ENCODE measurements around the gene NWD2. TPM values are rescaled to one million over a fixed set of nuclear protein-coding genes. Genes with fewer than 3 reads are reported as not detected.

Gene NWD2
- total RNA-seq, 1 donor: not detected

DNA sequence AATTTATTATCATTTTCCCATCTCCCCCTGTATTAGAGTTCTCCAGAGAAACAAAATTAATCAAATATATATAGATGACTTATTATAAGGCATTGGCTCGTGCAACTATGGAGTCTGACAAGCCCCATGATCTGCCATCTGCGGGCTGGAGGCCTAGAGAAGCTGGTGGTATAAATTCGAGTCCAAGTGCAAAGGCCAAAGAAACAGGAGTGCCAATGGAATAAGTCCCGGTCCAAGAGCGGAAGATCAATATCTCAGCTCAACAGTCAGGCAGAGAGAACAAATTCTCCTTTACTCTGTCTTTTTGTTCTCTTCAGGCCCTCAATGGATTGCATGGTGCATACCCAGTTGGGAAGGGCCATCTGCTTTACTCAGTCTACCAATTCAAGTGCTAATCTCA, 178.8 kb downstream of the NWD2 start:
- H3K4me3 ChIP-seq (ENCODE audit: low read depth, low read length): no peak overlapping the region
- TF ChIP-seq, protein P1, sequence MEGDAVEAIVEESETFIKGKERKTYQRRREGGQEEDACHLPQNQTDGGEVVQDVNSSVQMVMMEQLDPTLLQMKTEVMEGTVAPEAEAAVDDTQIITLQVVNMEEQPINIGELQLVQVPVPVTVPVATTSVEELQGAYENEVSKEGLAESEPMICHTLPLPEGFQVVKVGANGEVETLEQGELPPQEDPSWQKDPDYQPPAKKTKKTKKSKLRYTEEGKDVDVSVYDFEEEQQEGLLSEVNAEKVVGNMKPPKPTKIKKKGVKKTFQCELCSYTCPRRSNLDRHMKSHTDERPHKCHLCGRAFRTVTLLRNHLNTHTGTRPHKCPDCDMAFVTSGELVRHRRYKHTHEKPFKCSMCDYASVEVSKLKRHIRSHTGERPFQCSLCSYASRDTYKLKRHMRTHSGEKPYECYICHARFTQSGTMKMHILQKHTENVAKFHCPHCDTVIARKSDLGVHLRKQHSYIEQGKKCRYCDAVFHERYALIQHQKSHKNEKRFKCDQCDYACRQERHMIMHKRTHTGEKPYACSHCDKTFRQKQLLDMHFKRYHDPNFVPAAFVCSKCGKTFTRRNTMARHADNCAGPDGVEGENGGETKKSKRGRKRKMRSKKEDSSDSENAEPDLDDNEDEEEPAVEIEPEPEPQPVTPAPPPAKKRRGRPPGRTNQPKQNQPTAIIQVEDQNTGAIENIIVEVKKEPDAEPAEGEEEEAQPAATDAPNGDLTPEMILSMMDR (IDR thresholded peaks at IDR 0.05; ENCODE audit: insufficient read depth, low read depth, low read length): no peak
- DNase-seq (ENCODE audit: low read depth): no peak

DNA sequence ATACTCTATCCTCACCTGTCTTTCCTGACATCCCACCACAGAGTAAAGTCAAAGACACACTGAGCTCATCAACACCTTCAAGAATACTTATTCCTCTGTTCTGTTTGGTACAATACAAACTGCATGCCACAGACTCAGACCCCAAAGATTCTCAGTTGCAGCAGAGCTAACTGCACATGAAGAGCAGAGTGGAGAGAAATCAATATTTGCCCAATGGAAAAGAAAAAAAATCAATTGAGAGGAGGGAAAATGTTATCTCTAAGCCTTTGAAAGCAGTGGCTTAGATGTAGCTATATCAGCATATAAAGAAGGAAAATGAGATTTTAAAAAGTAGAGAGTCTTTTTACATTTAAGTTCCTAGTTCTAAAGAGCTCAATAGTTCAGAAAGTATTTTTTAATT, 180.2 kb downstream of the NWD2 start:
- DNase-seq (ENCODE audit: low read depth): no peak
- TF ChIP-seq, protein P1 (IDR thresholded peaks at IDR 0.05; ENCODE audit: insufficient read depth, low read depth, low read length): no peak
- H3K4me3 ChIP-seq (ENCODE audit: low read depth, low read length): no peak overlapping the region

DNA sequence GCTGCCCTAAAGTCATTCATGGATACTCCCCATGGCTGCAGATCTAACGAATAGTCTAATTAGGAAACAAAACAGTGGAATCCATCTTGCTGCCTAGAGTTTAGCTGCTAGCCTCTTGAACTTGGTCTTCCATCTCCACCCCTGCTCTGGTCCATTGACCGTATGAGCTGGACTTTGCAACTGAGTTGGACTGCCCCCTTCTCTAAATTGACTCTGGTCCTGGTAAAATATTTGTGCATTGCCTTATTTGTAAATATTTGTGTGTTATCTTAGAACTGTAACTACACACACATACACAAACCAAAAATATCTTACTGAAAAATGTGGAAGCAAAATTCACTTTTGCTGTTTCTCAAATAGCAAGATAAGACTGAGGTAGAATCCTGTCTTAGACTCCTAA, 181.3 kb downstream of the NWD2 start:
- no peak for DNase-seq (ENCODE audit: low read depth)
- H3K4me3 ChIP-seq (ENCODE audit: low read depth, low read length): no peak overlapping the region
- TF ChIP-seq, protein P1 (IDR thresholded peaks at IDR 0.05; ENCODE audit: insufficient read depth, low read depth, low read length): no peak

DNA sequence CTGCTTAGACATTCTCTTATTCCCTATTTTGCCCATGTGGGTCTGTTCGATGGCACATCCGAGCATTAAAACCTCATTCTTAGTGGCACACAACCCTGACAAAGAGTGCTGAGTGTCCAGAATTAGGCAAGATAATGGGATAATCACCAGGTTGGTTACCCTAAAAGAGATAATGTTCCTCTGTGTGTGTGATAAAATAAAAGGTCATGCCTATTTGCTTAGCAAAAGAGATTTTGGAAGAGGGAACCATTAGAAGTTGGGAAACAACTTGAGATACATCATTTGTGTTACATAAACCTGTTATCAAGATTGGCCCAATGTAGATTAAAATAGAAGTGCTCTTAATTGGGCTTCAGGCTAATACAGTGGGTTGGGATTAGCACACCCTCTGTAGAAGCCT, 182.7 kb downstream of the NWD2 start:
- no peak for DNase-seq (ENCODE audit: low read depth)
- H3K4me3 ChIP-seq (ENCODE audit: low read depth, low read length): no peak overlapping the region
- TF ChIP-seq, protein P1 (IDR thresholded peaks at IDR 0.05; ENCODE audit: insufficient read depth, low read depth, low read length): no peak

DNA sequence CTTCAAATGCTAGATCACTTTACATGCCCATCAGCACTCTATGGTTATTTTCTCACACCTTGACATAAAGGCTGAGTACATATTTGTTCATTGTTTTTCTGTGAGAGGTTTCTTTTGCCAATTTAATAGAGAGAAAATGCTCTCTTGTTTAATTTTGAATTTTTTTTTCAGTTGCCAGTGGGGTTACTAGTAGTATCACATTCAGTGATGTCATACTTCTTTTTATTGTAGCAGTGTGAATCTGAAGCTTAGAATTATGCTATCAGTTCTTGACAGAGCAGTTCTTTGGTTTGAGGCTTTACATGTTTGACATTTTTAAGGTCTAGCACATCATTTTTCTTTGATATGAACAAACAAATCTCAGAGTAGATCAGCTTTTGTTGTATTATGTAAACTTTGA, 185.4 kb downstream of the NWD2 start:
- TF ChIP-seq, protein P1 (IDR thresholded peaks at IDR 0.05; ENCODE audit: insufficient read depth, low read depth, low read length): no peak

DNA sequence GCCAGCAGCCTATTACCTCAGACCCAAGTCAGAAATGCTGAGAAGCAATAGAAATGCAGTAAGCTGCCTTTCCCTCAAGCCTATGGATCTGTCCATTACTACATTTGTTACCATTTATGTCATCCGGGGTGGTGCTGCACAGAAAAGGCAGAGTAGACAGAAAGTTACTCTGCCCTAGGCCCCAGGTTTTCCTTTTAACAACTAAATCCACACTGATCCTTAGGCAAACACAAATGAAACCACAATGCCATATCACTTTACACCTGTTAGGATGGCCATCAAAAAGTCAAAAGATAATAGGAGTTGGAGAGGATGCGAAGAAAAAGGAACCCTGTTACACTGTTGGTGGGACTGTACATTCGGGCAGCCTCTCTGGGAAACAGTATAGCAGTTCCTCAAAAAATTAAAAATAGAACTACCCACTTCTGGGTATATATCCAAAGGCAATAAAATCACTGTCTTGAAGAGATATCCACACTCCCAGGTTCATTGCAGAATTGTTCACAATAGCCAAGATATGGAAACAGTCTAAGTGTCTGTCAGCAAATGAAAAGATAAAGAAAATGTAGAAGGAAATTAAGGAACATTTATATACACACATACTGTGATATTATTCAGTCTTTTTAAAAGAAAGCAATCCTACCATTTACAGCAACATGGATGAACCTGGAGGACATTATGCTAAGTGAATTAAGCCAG, 186.3 kb downstream of the NWD2 start:
- DNase-seq (ENCODE audit: low read depth): no peak
- H3K4me3 ChIP-seq (ENCODE audit: low read depth, low read length): no peak overlapping the region
- TF ChIP-seq, protein P1 (IDR thresholded peaks at IDR 0.05; ENCODE audit: insufficient read depth, low read depth, low read length): no peak

More for the DNA sequence above, 185.4 kb downstream of the NWD2 start:
- DNase-seq (ENCODE audit: low read depth): no peak
- no peak overlapping the region for H3K4me3 ChIP-seq (ENCODE audit: low read depth, low read length)

DNA sequence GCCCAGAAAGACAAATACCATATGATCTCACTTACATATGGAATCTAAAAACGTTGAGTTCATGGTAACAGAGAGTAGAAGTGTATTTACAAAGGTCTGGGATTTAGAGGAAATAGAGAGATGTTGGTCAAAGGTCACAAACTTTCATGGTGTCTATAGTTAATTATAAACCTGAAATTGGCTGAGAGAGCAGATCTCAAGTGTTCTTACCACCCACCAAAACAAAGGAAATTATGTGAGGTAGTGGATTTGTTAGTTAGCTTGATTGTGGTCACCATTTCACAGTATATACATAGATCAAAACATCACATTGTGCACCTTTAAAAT, 186.8 kb downstream of the NWD2 start:
- DNase-seq (ENCODE audit: low read depth): no peak
- no peak overlapping the region for H3K4me3 ChIP-seq (ENCODE audit: low read depth, low read length)
- TF ChIP-seq, protein P1 (IDR thresholded peaks at IDR 0.05; ENCODE audit: insufficient read depth, low read depth, low read length): no peak

Data from fibroblast of villous mesenchyme (primary cell).